ENCODE measurements around the gene TIMM10. TPM values are rescaled to one million over a fixed set of nuclear protein-coding genes. Genes with fewer than 3 reads are reported as not detected.

The TIMM10 gene
- total and polyA plus RNA-seq, 12 donors, result 22.9 to 163 (median 51.5) TPM

DNA sequence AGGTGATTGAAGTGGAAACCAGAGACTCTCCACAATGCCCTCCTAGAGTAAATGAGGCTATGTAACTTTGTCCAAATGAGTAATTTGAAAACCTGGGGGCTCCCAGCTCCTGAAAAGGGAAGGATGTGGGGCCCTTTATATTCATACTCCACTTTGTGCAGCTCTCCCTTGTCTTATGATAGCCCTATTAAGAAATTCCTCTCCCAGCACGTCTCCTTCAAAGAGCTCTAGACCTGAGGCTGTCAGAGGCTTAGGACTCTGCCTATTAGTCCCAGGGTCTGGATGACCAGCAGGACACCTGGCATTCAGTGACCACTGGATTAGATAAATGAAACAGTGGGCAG lies 17.1 kb downstream of the TIMM10 start:
- ATAC-seq, result no peak
- Histone ChIP-seq H3K4me1 (peaks cover 0 to 21% (median 16%) of the 10 kb centered on the region in 9 donors), H3K36me3 (peaks cover 0 to 4% (median 0%) of the 10 kb centered on the region in 9 donors), H3K27me3 (no peaks in the 10 kb centered on the region), H3K9me3 (no peaks in the 10 kb centered on the region), H3K4me3 (peak overlapping the region in 3 of 10 donors; percentile 84 to 94 (median 92)), H3K27ac (no peak overlapping the region)
- no peak for DNase-seq
- WGBS, 2 donors, result 45 to 54% methylated on average over 1 of the region's 1 CpG
- intact Hi-C loops (cut with DNase I), result no loop called here
- TF ChIP-seq, protein P1, sequence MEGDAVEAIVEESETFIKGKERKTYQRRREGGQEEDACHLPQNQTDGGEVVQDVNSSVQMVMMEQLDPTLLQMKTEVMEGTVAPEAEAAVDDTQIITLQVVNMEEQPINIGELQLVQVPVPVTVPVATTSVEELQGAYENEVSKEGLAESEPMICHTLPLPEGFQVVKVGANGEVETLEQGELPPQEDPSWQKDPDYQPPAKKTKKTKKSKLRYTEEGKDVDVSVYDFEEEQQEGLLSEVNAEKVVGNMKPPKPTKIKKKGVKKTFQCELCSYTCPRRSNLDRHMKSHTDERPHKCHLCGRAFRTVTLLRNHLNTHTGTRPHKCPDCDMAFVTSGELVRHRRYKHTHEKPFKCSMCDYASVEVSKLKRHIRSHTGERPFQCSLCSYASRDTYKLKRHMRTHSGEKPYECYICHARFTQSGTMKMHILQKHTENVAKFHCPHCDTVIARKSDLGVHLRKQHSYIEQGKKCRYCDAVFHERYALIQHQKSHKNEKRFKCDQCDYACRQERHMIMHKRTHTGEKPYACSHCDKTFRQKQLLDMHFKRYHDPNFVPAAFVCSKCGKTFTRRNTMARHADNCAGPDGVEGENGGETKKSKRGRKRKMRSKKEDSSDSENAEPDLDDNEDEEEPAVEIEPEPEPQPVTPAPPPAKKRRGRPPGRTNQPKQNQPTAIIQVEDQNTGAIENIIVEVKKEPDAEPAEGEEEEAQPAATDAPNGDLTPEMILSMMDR (IDR thresholded peaks at IDR 0.05), result no peak

DNA sequence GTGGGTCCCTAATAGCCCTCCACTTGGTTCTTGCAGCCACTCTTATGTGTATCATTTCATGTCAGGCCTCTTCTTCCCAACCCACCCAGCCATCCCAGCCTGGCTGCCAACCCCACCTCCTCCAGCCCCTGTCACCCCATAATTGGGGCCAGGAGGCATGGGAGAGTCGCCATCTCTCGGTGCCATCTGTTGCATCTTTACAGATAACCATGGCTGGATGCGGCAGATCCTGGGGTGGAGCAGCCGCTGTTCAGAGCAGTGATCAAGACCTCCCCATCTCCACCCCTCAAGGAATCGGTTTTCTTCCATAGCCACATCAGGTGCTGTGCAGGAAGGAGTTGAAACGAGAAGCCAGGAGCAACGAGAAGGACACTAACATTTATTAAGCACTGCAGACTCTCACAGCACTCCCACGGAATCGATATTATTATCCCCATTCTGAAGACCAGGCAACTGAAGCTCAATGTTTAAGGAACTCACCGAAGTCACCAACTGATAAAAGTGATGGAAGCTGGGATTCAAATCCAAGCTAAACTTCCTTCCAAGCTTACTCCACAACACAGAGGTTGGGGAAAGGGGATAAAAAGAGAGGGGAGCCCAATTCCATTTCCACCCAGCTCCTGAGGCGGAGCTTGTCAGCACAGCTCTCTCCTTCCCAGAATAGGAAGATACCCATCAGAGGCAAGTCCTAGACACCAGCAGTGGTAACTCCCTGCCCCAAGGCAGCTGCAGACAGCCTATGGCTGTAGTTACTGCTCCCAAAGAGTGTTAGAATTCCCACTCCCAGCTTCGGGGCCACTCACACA lies 17.7 kb downstream of the TIMM10 start:
- Histone ChIP-seq H3K27me3 (no peaks in the 10 kb centered on the region), H3K9me3 (no peaks in the 10 kb centered on the region), H3K27ac (no peak overlapping the region), H3K36me3 (peaks cover 0 to 5% (median 0%) of the 10 kb centered on the region in 9 donors), H3K4me1 (peaks cover 0 to 21% (median 16%) of the 10 kb centered on the region in 9 donors), H3K4me3 (no peak overlapping the region)
- WGBS, 2 donors, result 84 to 85% methylated on average over 12 of the region's 12 CpGs
- TF ChIP-seq, protein P1 (IDR thresholded peaks at IDR 0.05), result no peak
- ATAC-seq (no peak), DNase-seq (no peak)
- intact Hi-C loops (cut with DNase I), result no loop called here

DNA sequence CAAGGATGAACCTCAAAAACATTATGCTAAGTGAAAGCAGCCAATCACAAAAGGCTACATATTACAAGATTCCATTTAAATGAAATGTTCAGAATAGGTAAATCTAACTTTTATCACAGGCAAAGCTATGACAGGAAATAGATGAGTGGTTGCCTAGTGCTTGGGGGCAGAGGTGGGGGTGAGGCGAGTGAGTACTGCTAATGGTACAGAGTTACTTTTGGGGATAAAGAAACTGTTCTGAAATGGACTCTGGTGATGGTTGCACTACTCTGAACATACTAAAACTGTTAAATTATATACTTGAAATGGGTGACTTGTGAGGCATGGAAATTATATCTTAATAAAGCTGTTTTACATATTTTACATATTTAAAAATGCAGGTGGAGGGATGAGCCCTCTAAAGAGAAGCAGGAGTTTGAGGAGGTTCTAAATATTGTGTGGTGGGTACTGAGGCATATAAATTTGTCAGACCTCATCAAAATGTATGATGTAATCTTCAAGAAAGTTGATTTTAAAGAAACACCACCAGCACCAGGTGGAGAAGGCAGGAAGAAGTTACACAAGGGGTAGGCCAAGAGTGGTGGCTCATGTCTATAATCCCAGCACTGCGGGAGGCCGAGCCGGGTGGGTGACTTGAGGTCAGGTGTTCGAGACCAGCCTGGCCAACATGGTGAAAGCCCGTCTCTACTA lies 18.7 kb downstream of the TIMM10 start:
- WGBS, 2 donors, result 94 to 96% methylated on average over 6 of the region's 6 CpGs

More for the DNA sequence above, 18.7 kb downstream of the TIMM10 start:
- no peak for DNase-seq
- Histone ChIP-seq H3K36me3 (peaks cover 0 to 15% (median 0%) of the 10 kb centered on the region in 9 donors), H3K27me3 (no peaks in the 10 kb centered on the region), H3K9me3 (no peaks in the 10 kb centered on the region), H3K4me3 (no peak overlapping the region), H3K27ac (no peak overlapping the region), H3K4me1 (peaks cover 0 to 21% (median 16%) of the 10 kb centered on the region in 9 donors)
- TF ChIP-seq, protein P1 (IDR thresholded peaks at IDR 0.05), result no peak
- no peak for ATAC-seq
- intact Hi-C loops (cut with DNase I), result no loop called here

All from heart right ventricle (tissue), 16 donors.